ENCODE data around the gene RGS3. TPM values are rescaled to one million over a fixed set of nuclear protein-coding genes. Genes with fewer than 3 reads are reported as not detected.

The RGS3 gene
- total and polyA plus RNA-seq, 2 of the 13 experiments (the other 11 are each of a cell fraction or from before 2014, with no cell fraction given), result 17.1 to 28.8 TPM

GRCh38 chr9:113511047-113511521 lies 47.6 kb downstream of the RGS3 start:
- DNase-seq (ENCODE audit: low spot score) (no peak), FAIRE-seq (no peak), ATAC-seq (no peak)
- H3K9me3 ChIP-seq (ENCODE audit: low read length), result no peaks in the 10 kb centered on the region
- no peaks in the 10 kb centered on the region for H3K27me3 ChIP-seq (ENCODE audit: control insufficient read depth in 1 of 2, insufficient read depth in 2 of 2, low read length in 2 of 2)
- peaks cover 49% of the 10 kb centered on the region for H3K4me1 ChIP-seq (ENCODE audit: insufficient read depth, low read length)
- no peak overlapping the region for H3K27ac ChIP-seq (ENCODE audit: extremely low read length, insufficient read depth, low read length)
- no peak for TF ChIP-seq ATF7-NPFF (CRISPR knock-in tag; IDR thresholded peaks at IDR 0.05; ENCODE audit: low read depth)
- no peak for TF ChIP-seq ZNF251 (CRISPR knock-in tag; IDR thresholded peaks at IDR 0.05)
- no peak for TF ChIP-seq ZNF629 (CRISPR knock-in tag; conservative IDR thresholded peaks at IDR 0.05)
- H3K9ac ChIP-seq (ENCODE audit: insufficient read depth, low read depth, low read length), result no peak overlapping the region
- ChIA-PET POLR2A (no interaction called here), CTCF (ENCODE audit: low intra/inter-chr PET ratio, low total read pairs) (no interaction called here)
- no peak overlapping the region for H2AFZ ChIP-seq (ENCODE audit: low read length)
- no TSS peak for BruUV-seq (replicated peaks)
- WGBS (ENCODE audit: low lambda C conversion rate), result 96% methylated on average over 4 of the region's 6 CpGs
- H3K36me3 ChIP-seq (replicated peaks in 1 of 2; ENCODE audit: control insufficient read depth in 1 of 2, insufficient read depth in 2 of 2, low read length in 2 of 2), result peaks cover 20 to 75% of the 10 kb centered on the region in 2 experiments
- H3K79me2 ChIP-seq (ENCODE audit: insufficient read depth, low read length), result peaks cover 5% of the 10 kb centered on the region
- intact Hi-C loops (cut with micrococcal nuclease; ENCODE audit: unreplicated experiment) (no loop called here), in situ Hi-C loops (cut with HindIII; ENCODE audit: extremely low pct_ligation_motif_present, low pct_unique_long_range_greater_than_20kb) (no loop called here)
- H3K4me3 ChIP-seq (replicated peaks in 1 of 3; ENCODE audit: insufficient read depth in 1 of 3, low read depth in 2 of 3, low read length in 3 of 3), result no peak overlapping the region
- H3K4me2 ChIP-seq (ENCODE audit: low read depth, low read length), result no peak overlapping the region
- no peaks in the 10 kb centered on the region for H4K20me1 ChIP-seq (ENCODE audit: insufficient read depth, low read length)

DNA sequence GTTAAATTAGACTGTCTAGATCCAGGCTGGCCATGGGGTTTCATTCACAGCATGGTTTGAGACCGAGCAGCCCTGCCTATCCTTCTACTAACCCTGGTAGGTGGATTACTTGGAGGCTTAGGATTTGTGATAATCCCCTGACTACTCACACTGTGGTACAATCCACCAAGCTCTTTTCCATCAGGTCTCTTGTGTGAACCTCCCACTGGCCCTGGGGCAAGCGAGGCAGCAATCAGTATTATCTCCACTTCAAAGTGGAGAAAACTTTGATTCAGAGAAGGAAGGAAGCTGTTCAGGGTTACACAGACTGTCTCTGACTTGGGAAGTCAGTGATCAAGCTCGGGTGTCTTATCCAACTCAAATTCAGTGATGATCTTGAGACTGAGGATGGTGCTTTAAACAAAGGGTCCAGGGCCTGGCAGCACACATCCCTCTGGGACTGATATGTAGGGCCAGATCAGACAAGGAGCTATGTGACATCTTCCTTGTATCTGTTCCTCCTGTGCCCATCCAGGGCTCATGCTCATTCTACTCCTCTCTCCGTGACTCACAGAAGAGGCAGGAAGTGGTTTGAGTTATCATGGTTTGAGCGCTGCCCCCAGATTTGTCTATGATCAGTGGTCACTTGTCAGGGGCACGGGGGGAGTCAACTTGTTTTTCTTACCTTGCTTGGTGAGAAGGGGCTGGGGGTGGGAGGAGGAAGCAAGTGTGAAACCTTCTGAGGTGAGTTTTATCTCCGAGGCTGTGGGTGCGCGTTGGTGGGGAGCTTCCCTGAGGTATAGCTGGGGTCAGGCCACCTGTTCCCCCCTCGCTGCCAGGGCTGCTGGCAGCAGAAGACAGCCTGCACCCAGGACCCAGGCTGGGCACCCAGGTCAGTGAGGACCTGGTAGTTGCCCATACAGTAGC lies 48.6 kb downstream of the RGS3 start:
- Histone ChIP-seq H3K79me2 (ENCODE audit: insufficient read depth, low read length) (no peaks in the 10 kb centered on the region), H3K9ac (ENCODE audit: insufficient read depth, low read depth, low read length) (no peak overlapping the region), H2AFZ (ENCODE audit: low read length) (no peak overlapping the region), H3K27me3 (ENCODE audit: control insufficient read depth in 1 of 2, insufficient read depth in 2 of 2, low read length in 2 of 2) (no peaks in the 10 kb centered on the region), H3K4me1 (ENCODE audit: insufficient read depth, low read length) (peaks cover 38% of the 10 kb centered on the region), H4K20me1 (ENCODE audit: insufficient read depth, low read length) (no peaks in the 10 kb centered on the region), H3K4me2 (ENCODE audit: low read depth, low read length) (no peak overlapping the region), H3K36me3 (replicated peaks in 1 of 2; ENCODE audit: control insufficient read depth in 1 of 2, insufficient read depth in 2 of 2, low read length in 2 of 2) (peaks cover 20 to 76% of the 10 kb centered on the region in 2 experiments), H3K27ac (ENCODE audit: extremely low read length, insufficient read depth, low read length) (no peak overlapping the region), H3K9me3 (ENCODE audit: low read length) (no peaks in the 10 kb centered on the region), H3K4me3 (replicated peaks in 1 of 3; ENCODE audit: insufficient read depth in 1 of 3, low read depth in 2 of 3, low read length in 3 of 3) (no peak overlapping the region)
- DNase-seq (ENCODE audit: low spot score) (no peak), ATAC-seq (no peak), FAIRE-seq (no peak)
- no TSS peak for BruUV-seq (replicated peaks)
- intact Hi-C loops (cut with micrococcal nuclease; ENCODE audit: unreplicated experiment), result no loop called here
- no peak for TF ChIP-seq CENPX (CRISPR knock-in tag; IDR thresholded peaks at IDR 0.05)
- no peak for TF ChIP-seq ATRX (CRISPR knock-in tag; IDR thresholded peaks at IDR 0.05; ENCODE audit: borderline replicate concordance)
- no peak for TF ChIP-seq ZNF549 (CRISPR knock-in tag; IDR thresholded peaks at IDR 0.05)
- TF ChIP-seq PBX3 (CRISPR knock-in tag; IDR thresholded peaks at IDR 0.05; ENCODE audit: borderline replicate concordance), result no peak
- TF ChIP-seq ZMAT3 (CRISPR knock-in tag; conservative IDR thresholded peaks at IDR 0.05), result no peak
- TF ChIP-seq PCBP1 (IDR thresholded peaks at IDR 0.05; ENCODE audit: borderline replicate concordance, low read depth, low read length), result no peak
- TF ChIP-seq NR1H2 (CRISPR knock-in tag; IDR thresholded peaks at IDR 0.05; ENCODE audit: borderline replicate concordance, low read depth), result no peak
- no peak for TF ChIP-seq ADNP (CRISPR knock-in tag; IDR thresholded peaks at IDR 0.05)
- no peak for TF ChIP-seq ZNF430 (CRISPR knock-in tag; IDR thresholded peaks at IDR 0.05)
- in situ Hi-C loops (cut with HindIII; ENCODE audit: extremely low pct_ligation_motif_present, low pct_unique_long_range_greater_than_20kb), result no loop called here
- ChIA-PET POLR2A (no interaction called here), CTCF (ENCODE audit: low intra/inter-chr PET ratio, low total read pairs) (no interaction called here)
- 92% methylated on average over 10 of the region's 10 CpGs for WGBS (ENCODE audit: low lambda C conversion rate)
